T-helper 1 cell (primary cell): ENCODE results near the gene PEX11B.
"Not testable (repeated sequence)": the region's sequence is repeated elsewhere in the genome, so short reads cannot be mapped to it uniquely, and the experiment has no call there.

Experiments used
- DNase-seq, 5 donors: peaks; one replicate each; pipeline ENCODE4 v3.0.0-alpha.2; 2012 to 2020

Gene PEX11B

DNA sequence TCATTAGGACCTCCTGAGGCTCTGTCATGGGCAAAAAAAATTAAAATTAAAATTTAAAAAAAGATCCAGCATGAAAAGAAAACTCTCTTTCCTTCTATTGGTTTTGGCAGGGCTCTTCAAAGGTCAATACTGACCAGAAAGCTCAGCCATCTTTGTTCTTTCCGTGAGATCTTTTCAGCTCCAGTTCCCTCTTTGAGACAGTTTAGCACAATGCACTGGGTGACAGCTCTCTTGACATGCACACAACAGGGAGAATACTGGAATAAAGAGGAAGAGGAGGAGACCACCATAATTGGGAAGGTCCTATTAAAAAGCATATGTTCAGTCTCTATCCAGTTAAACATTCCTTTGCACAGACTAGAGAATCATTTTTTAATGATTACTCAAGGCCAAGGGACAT lies 33.0 kb upstream of the PEX11B start:
- DNase-seq = no peak

DNA sequence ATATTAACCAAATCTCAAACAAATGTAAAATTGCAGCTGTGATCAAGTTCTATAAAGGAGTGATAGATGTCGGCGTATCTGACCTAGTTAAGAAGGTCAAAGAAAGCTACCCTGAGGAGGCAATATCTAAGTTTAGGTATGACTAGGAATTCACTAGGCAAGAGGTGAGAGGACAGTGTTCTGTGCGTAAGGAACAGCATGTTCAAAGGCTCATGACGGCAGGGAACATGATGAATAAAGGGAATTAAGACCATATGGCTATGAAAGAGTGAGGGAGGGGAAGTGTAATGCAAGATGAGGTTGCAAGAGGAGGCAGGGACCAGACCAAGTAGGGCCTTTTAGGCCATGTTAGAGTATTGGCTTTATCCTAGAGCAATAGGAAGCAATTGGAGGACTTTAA lies 30.7 kb upstream of the PEX11B start:
- DNase-seq = no peak

DNA sequence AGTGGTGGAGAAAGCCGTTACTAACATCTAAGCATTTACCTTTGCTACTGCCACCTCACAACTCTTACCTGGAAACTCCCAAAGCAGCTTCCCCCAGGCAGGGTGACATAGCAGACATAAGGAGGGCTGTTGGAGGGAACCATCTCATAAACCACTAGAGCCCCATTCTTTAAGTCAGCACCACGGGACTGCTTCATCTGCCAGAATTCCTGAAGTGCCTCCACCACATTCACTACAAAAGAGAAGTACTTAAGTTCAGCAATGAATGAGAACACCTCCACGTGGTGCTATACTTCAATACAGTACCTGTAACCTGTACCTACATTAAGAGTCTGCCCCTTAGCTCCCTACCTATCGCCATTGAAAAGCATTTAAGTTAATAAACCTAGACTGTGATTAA lies 29.0 kb upstream of the PEX11B start:
- no peak for DNase-seq

DNA sequence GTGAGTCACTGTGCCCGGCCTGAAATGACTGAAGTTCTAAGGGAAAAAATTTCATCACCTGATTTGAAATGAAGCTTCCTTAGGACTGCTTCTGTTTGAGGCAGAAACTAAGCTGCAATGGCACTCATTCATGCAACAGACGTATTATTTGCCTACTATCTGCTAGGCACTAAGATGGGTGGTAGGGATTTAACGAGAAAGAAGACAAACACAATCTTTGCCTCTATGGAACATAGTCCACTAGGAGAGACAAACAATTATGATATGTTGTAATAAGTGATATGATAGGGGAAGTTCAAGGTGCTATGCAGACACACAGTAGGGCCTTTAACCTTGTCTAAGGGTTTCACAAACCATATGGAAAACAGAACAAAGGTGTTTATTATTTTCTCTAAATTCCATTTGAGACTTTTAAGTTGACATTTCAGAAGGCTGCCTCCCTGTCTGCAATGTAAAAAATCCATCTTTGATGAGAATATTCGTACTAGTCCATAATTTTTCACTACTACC lies 28.0 kb upstream of the PEX11B start:
- no peak for DNase-seq

DNA sequence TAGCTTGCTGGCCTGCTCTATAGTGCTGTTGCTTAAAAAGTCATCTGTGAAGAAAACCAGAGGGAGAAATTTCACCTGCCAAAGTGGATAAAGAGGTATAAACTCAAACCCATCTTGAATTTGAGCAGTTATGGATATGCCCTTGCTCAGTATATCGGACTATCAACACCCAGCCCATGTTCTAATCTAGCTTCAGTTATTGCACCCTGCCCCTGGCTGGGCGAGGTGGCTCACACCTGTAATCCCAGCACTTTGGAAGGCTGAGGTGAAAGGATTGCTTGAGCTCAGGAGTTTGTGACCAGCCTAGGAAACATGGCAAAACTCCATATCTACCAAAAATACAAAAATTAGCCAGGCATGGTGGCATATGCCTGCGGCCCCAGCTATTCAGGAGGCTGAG lies 26.0 kb upstream of the PEX11B start:
- DNase-seq = no peak

DNA sequence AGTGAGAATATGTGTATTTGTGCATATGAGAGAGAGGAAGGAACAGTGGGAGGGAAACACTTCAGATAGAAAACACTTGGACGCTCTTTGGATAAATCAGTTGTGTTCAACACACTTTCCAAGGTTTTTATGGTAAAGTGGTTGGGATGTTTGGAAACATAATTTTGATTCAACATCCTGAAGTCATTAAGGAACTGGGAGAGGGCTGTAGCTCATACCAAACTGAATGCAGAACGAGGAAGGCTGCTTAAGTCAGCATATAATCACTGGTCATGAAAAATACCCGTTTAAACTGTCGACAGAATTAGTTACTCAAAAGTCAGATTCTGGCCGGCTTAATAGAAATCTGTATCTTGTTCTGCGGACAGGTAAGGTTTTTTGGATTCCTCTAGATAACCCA lies 24.4 kb upstream of the PEX11B start:
- DNase-seq = no peak

DNA sequence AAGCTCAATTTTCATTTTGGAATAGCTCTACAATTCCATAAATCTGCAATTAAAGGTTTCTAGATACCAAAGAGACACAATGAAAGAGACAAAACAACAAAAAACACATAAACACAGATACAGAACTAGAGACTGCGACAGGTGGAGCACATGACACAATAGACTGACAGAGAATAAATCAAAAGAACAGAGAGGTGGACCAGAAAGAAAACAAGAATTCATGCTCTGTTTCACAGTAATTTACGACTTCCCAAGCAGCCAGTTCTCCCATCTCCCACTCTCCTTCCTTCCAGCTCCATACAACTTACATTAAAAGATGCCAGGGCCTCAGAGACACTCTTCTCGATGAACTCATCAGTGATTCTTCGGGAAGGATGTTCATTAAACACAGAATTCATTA lies 23.9 kb upstream of the PEX11B start:
- DNase-seq = no peak

DNA sequence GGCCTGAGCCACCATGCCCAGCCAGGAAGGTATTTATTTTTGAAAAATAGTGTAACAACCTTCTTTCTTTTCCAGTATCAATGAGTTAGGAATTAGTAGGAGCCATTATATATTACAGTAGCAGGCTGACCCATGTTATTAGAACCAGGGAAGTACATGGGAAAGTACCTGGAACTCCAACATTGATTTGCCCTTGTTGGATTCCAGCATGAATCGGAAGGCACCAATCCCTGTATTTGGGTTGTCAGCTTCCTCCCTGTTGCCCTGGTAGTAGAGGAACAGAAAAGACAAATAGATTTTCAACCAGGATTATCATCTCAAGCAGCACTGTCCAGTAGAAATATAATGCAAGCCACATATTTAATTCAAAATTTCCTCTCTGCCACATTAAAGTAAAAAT lies 18.9 kb upstream of the PEX11B start:
- no peak for DNase-seq

DNA sequence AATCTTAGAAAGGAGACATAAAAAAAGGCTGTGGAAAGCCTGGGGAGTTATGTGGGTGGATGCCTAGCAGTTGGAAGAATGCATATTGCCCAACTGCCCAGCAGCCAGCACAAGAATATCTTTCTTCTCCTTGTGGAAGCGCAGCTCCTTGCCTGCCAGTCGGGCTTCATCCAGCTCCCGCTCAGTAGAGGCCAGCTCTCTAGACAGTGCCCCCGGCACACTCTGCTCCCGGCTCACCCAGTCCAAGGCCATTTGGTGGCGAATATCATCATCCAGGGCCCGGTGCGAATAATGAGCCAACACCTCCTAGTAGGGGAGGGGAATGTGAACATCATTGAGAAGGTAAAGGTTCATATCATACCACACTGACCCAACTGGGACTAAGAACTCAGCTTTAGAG lies 17.7 kb upstream of the PEX11B start:
- no peak for DNase-seq

DNA sequence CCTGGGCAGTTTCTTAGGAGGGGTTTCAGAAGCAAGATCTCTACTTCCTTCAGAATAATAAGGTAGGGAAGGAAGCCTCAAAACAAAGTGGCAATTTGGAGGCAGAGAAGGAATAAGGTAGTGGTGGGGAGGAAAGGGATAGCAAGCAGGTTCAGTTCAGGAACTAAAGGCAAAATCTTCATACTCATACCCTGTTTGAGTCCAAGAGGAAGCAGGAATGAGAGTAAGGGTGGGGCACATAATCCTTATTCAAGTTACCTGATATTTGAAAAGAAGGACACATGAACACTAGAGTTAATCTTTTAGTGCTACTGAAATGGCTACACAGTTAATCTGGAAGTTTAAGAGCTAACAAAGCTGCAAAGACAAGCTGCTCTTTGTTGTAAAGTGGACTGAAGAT lies 17.2 kb upstream of the PEX11B start:
- no peak for DNase-seq

DNA sequence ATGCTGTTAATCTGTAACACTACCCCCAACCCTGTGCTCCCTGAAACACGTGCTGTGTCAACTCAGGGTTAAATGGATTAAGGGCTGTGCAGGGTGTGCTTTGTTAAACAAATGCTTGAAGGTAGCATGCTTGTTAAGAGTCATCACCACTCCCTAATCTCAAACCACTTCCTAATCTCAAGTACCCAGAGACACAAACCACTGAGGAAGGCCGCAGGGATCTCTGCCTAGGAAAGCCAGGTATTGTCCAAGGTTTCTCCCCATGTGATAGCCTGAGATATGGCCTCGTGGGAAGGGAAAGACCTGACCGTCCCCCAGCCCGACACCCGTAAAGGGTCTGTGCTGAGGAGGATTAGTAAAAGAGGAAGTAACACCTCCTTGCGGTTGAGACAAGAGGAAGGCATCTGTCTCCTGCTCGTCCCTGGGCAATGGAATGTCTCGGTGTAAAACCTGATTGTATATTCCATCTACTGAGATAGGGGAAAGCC lies 14.0 kb upstream of the PEX11B start:
- DNase-seq = peak in 3 of 5 donors; percentile 21 to 33 (median 28)

DNA sequence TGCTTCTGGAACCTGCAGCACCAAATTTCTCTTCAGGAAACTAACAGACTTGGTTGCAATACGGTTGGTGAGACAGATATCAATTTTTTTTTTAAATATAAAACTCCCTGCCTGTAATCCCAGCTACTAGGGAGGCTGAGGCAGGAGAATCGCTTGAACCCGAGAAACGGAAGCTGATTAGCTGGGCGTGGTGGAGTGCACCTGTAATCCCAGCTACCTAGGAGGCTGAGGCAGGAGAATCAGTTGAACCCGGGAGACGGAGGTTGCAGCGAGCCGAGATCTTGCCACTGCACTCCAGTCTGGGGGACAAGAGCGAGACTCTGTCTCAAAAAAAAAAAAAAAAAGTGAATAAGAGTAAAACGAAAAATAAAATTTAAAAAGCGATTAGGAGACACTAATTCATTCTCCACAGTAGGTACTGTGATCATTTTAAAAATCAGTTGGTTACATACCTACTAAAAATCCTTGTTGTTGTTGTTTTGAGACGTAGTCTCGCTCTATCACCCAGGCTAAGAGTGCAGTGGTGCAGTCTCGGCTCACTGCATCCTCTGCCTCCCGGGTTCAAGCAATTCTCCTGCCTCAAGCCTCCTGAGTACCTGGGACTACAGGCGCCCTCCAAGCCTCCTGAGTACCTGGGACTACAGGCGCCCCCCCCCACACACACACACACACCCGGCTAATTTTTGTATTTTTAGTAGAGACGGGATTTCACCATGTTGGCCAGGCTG lies 9.6 kb upstream of the PEX11B start:
- DNase-seq = no peak

DNA sequence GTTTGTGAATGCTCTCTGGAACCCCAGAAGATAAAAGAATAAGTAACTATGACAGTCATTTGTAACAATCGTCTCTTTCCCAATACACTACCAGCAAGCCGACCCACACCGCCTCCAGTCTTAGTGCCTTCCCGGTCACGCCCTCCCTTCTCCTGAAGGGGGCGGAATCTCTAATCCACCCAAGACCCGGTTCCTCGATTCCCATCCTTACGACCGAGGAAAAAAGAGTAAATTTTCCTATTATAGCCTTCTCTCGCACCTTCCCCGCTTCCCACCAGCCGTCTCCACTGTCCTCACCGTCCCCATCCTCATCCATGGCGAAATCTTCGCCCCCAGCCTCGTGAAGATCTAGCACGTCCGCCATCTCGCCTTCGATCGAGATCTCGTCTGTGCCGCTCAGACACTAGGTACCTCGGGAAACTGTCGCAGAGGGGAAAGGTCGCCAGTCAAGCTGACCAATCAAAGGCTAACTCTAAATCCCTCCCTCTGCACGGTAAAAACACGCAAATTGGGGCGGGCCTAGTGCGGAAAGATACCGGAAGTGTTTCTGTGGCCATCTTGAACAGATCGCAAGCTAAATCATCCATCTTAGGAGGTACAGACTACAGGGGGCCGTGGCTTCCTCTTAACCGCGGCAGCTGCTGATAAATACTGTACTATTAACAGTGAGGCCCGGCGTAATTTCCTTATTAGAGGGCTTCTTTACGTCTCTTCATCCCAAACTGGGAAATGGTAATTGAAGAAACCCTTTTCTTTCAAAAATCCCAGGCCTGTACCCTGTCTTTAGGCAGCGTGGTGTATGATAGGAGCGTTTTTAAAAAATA lies 8.8 kb upstream of the PEX11B start, which contains the start of gene RBM8A:
RBM8A (minus strand) TSS at position 422 of the 824 bp plus-strand sequence; CDS start at position 364, 58 bp downstream.
- peak; percentile 84 to 98 (median 92) for DNase-seq

DNA sequence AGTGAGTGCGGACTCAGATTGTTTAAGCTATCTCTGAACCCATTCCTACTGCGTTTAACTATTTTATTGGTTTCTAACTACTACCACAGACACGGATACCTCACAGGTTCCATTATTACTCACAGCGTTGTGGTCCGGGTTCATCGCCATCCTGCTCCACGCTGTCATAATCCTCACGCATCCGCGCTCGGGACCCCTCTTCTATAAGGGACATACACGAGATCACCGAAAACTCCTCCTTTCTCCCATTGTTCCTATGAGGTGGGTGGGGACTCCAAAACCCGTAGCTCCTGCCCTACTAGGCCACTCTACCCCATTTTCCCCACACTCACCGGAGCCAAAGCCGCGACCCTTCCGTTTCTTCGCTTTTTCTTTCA lies 8.2 kb upstream of the PEX11B start:
- DNase-seq = peak in 1 of 5 donors; percentile 54

DNA sequence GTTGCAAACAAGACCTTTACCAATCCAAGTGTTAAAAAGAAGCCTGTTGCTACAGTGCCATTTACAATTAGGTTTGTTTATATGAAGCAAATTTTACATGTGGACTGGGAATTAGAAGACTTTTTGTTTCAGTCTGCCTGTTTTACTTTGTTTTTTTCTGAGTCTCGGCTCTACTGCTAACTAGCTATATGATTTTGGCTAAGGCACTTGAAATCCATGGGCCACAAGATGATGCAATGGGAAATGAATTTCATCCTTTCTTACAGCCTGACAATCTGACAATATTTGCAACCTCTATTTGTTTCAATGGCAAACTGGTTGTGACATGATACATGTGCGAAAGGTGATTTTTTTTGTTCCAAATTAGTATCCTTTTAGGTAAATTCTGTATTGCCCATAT lies 3.7 kb upstream of the PEX11B start:
- DNase-seq = no peak

DNA sequence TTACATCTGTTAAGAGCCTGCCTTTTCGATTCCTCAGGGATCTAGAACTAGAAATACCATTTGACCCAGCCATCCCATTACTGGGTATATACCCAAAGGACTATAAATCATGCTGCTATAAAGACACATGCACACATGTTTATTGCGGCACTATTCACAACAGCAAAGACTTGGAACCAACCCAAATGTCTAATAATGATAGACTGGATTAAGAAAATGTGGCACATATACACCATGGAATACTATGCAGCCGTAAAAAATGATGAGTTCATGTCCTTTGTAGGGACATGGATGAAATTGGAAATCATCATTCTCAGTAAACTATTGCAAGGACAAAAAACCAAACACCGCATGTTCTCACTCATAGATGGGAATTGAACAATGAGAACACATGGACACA lies 1.8 kb upstream of the PEX11B start:
- not testable (repeated sequence) for DNase-seq

DNA sequence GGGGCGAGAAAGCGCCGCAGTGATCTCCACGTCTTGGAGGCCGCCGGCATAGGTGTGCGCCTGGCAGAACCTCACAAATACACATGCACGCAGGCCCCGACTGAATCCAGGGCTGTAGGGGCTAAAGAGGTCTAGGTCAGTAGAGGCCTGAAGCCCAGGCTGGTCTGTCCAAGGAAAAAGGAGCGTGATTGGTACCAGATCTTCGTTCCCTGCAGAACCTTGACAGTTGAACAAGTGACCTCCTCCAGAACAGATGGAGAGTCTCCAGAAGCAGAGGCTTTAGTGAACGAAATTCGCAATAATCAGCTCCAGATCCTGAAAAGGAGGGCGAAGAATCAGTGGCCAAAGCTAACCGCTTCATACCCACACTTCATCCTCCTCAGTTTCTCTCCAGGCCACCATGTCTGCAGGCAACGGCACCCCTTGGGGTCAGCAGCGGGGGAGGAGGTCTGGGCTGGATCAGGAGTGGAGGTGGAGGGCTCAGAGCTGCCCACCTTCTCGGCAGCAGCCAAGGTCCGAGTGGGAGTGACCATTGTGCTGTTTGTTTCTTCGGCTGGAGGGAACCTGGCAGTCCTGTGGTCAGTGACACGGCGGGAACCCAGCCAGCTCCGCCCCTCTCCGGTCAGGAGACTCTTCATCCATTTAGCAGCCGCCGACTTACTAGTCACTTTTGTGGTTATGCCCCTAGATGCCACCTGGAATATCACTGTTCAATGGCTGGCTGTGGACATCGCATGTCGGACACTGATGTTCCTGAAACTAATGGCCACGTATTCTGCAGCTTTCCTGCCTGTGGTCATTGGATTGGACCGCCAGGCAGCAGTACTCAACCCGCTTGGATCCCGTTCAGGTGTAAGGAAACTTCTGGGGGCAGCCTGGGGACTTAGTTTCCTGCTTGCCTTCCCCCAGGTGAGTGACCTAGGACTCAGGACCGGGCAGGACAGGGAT lies 749 bp upstream of the PEX11B start:
- no peak for DNase-seq

DNA sequence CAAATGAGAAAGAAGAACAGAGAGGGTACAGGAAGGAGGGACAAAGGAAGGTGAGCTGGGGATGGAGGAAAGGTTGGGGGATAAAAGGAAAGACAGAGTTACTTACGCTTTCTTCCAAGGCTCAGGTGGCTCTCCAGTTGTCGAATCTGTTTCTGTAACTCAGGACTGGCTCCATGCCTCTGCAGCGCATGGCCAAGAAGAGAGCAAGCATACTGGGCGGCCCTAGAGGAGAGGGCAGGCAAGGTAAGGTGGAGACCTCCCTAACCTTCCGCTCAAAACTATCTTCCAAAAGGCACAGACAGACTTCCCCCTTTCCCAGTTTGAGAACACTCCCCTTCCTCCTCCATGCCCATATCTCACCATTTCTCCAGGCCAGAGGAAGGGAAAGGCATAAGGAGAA lies 922 bp downstream of the PEX11B start:
- no peak for DNase-seq

DNA sequence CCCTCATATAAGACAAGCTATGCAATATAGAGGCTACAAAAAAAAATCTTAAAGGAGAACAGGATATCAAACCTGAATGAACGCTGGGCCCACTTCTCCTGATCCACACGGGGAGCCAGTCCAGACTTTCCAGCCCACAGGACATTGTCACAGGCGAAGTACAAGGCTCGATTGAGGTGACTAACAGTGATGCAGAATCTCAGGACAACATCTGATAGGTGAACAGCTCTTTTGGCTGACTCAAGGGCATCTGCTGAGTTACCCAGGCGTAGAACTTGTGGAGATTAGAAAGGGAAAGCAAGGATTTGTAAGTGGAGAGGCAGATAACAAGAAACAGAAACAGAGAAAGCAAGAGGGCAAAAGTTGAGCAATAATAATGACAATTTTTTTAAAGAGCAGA lies 1.8 kb downstream of the PEX11B start:
- no peak for DNase-seq

DNA sequence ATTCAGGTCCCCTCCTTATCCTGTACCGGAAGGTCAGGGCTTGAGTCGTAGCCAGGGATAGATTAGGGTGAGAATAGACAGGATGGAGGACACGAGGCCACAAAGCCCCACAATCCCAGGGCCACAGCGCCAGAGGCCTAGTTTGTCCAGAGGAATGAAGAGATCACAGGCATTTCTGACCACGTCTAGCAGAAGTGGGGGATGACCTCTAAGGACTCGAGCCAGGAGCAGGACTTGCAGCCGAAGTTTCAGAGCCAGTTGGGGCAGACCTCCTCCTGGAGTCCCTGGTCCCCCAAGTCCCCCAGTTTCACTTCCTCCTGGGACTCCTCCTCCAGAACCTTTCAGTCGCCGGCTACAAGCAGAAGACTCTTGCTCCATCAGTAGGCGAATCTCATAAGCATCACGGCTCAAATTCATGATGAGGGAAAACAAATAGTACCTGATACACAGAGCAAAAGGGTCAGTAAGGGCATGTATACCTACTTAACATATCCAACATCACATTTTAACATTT lies 6.3 kb downstream of the PEX11B start:
- DNase-seq = no peak

DNA sequence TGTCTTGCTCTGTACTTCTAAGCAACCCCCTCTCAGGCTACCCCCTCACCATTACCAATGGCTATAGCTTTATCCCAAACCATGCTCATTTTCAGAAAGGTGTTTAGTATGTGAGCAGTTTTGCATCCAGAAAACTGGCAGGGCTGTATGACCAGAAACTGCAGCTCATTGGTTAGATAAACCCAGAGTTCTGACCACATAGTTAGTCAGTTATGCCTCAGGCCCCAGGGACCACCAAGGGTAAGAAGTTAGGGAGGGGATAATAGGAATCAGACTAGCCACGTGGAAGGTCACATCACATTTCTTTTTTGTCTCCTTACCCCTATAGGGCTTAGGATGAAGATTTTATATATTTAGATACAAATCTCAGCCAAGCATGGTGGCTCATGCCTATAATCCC lies 9.9 kb downstream of the PEX11B start:
- DNase-seq = no peak

DNA sequence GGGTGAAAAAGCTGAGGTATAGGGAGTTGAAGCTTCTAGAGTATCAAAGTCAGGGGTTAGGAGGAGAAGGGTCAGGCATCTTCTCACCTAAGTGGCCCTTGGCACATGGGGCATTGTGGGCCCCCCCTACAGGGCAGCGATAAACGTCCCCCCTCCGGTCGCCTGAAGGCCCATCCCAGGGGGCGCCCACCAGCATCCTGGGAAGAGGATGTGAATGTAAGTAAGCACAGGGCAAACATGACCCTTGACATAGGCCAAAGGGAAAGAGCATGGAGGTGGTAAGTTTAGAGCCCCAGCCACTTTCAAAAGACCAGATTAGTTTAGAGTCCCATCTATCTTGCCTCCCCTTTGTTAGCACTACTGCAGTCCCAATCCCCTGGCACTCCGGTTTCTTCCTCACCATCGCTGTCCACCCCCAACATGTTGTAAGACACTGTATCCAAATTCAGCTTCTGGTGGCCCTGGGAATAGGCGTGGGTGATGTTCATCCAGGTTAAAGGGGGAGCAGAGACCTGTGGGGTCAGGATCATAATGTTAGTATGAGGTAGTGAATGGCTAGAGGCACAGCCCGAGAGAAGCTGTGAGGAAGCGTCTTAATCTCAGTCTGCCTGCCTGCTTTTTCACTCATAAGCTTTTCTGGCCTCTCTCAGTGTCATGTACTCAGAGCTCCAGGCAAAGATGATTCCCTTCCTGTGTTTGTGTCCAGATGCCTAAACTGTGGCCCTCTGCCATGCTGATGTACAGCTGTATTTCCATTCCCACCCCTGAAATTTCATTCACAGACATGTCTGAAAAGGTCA lies 11.4 kb downstream of the PEX11B start:
- DNase-seq = no peak
